ENCODE measurements around the gene SLC37A3.

The SLC37A3 gene

DNA sequence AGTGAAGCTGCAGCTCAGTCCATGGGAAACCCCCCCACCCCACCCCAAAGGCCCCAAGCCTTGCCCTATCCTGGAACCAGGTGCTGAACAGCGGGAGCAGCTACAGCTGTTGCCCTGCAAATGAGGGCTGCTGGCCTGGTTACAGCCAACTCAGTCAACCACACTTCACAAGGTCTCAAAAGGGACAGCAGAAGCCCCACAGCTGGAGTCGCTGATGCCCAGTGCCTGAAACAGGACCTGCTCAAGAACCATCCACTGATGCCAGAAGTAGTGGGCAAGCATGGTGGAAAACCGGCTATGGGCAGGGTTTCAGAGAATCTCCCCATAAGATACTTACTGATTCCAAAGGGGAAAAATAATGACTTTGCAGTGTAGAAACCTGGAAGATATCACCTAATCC, 110.3 kb downstream of the SLC37A3 start:
- H3K4me2 ChIP-seq (ENCODE audit: low read length), result no peak overlapping the region
- no peak overlapping the region for H3K4me3 ChIP-seq (ENCODE audit: low read depth, low read length, poor library complexity, severe bottlenecking)
- H3K9me3 ChIP-seq (ENCODE audit: low read length), result no peaks in the 10 kb centered on the region
- H2AFZ ChIP-seq (ENCODE audit: low read length), result no peak overlapping the region
- H3K27ac ChIP-seq (ENCODE audit: low read depth, low read length, poor library complexity, severe bottlenecking), result no peak overlapping the region
- 0 out of 2 replicates have a peak, but pooled peaks cover 4% of the 10 kb centered on the region for H3K27me3 ChIP-seq (ENCODE audit: insufficient read depth, low read length)
- no peaks in the 10 kb centered on the region for H3K79me2 ChIP-seq (ENCODE audit: insufficient read depth, low read length)
- TF ChIP-seq, protein P1, sequence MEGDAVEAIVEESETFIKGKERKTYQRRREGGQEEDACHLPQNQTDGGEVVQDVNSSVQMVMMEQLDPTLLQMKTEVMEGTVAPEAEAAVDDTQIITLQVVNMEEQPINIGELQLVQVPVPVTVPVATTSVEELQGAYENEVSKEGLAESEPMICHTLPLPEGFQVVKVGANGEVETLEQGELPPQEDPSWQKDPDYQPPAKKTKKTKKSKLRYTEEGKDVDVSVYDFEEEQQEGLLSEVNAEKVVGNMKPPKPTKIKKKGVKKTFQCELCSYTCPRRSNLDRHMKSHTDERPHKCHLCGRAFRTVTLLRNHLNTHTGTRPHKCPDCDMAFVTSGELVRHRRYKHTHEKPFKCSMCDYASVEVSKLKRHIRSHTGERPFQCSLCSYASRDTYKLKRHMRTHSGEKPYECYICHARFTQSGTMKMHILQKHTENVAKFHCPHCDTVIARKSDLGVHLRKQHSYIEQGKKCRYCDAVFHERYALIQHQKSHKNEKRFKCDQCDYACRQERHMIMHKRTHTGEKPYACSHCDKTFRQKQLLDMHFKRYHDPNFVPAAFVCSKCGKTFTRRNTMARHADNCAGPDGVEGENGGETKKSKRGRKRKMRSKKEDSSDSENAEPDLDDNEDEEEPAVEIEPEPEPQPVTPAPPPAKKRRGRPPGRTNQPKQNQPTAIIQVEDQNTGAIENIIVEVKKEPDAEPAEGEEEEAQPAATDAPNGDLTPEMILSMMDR (IDR thresholded peaks at IDR 0.05; ENCODE audit: low read length), result no peak
- TF ChIP-seq EZH2 (IDR thresholded peaks at IDR 0.05; ENCODE audit: borderline replicate concordance, low read length), result no peak
- H3K4me1 ChIP-seq (ENCODE audit: insufficient read depth, low read length, severe bottlenecking), result no peaks in the 10 kb centered on the region
- no peaks in the 10 kb centered on the region for H3K9me2 ChIP-seq (ENCODE audit: low read depth, low read length)
- no peaks in the 10 kb centered on the region for H3K36me3 ChIP-seq (ENCODE audit: insufficient read depth, low read length)
- H3K9ac ChIP-seq (ENCODE audit: low read length), result no peak overlapping the region
- H4K20me1 ChIP-seq (ENCODE audit: insufficient read depth, low read length), result no peaks in the 10 kb centered on the region
- no peaks in the 10 kb centered on the region for H3F3A ChIP-seq (ENCODE audit: insufficient read depth, low read length)

DNA sequence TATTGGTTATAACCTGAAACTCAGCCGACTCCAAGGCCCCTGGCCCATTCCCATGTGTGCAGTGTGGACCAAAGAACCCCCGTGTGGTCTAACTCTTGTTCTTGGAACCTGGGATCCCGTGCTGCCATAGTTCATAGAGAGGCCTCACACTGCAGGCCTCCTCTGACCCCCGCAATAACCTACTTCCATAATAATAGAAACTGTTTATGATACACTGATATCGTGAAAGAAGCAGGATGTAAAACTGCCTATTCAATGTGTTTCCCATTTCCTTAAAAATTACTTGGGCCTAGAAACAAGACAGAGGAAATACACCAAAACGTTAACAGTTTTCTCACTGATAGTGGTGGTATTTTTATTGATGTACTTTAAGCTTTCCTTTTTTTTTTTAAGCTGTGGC, 112.4 kb downstream of the SLC37A3 start:
- H2AFZ ChIP-seq (ENCODE audit: low read length), result no peak overlapping the region
- H3K9ac ChIP-seq (ENCODE audit: low read length), result no peak overlapping the region
- no peaks in the 10 kb centered on the region for H3K79me2 ChIP-seq (ENCODE audit: insufficient read depth, low read length)
- H3F3A ChIP-seq (ENCODE audit: insufficient read depth, low read length), result no peaks in the 10 kb centered on the region
- H3K9me3 ChIP-seq (ENCODE audit: low read length), result no peaks in the 10 kb centered on the region
- H3K36me3 ChIP-seq (ENCODE audit: insufficient read depth, low read length), result no peaks in the 10 kb centered on the region
- no peak overlapping the region for H3K27ac ChIP-seq (ENCODE audit: low read depth, low read length, poor library complexity, severe bottlenecking)
- H3K4me1 ChIP-seq (ENCODE audit: insufficient read depth, low read length, severe bottlenecking), result no peaks in the 10 kb centered on the region
- H3K4me3 ChIP-seq (ENCODE audit: low read depth, low read length, poor library complexity, severe bottlenecking), result no peak overlapping the region
- H4K20me1 ChIP-seq (ENCODE audit: insufficient read depth, low read length), result no peaks in the 10 kb centered on the region
- H3K9me2 ChIP-seq (ENCODE audit: low read depth, low read length), result no peaks in the 10 kb centered on the region
- H3K27me3 ChIP-seq (ENCODE audit: insufficient read depth, low read length), result 0 out of 2 replicates have a peak, but pooled peaks cover 4% of the 10 kb centered on the region
- no peak overlapping the region for H3K4me2 ChIP-seq (ENCODE audit: low read length)
- TF ChIP-seq EZH2 (IDR thresholded peaks at IDR 0.05; ENCODE audit: borderline replicate concordance, low read length), result no peak
- TF ChIP-seq, protein P1 (IDR thresholded peaks at IDR 0.05; ENCODE audit: low read length), result no peak

DNA sequence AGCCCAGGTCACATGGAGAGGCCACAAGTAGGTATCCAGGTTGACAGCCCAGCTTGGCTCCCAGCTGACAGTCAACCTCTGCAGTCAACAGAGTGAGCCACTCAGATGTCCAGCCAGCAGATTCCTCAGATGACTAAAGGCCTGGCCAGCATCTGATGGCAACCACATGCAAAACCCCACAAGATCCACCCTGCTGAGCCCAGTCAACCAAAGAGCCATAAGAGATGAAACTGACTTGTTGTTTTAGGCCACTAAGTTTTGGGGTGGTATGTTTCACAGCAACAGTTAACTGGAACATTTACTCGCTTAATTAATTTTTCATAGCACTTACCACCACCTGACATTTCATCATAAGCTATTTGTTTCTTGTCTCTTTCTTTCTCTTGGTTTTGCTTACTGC, 114.3 kb downstream of the SLC37A3 start:
- Histone ChIP-seq H3K36me3 (ENCODE audit: insufficient read depth, low read length) (no peaks in the 10 kb centered on the region), H3K4me2 (ENCODE audit: low read length) (no peak overlapping the region), H3K9me2 (ENCODE audit: low read depth, low read length) (no peaks in the 10 kb centered on the region), H3K79me2 (ENCODE audit: insufficient read depth, low read length) (no peaks in the 10 kb centered on the region), H2AFZ (ENCODE audit: low read length) (no peak overlapping the region), H3F3A (ENCODE audit: insufficient read depth, low read length) (no peaks in the 10 kb centered on the region), H4K20me1 (ENCODE audit: insufficient read depth, low read length) (no peaks in the 10 kb centered on the region), H3K9ac (ENCODE audit: low read length) (no peak overlapping the region), H3K4me3 (ENCODE audit: low read depth, low read length, poor library complexity, severe bottlenecking) (no peak overlapping the region), H3K27ac (ENCODE audit: low read depth, low read length, poor library complexity, severe bottlenecking) (no peak overlapping the region), H3K27me3 (ENCODE audit: insufficient read depth, low read length) (peaks cover 4% of the 10 kb centered on the region; the same call in 1 of the 2 replicates), H3K4me1 (ENCODE audit: insufficient read depth, low read length, severe bottlenecking) (no peaks in the 10 kb centered on the region), H3K9me3 (ENCODE audit: low read length) (no peaks in the 10 kb centered on the region)
- TF ChIP-seq, protein P1 (IDR thresholded peaks at IDR 0.05; ENCODE audit: low read length), result no peak
- no peak for TF ChIP-seq EZH2 (IDR thresholded peaks at IDR 0.05; ENCODE audit: borderline replicate concordance, low read length)
